ENCODE results near the gene MYRFL. TPM values are rescaled to one million over a fixed set of nuclear protein-coding genes. Genes with fewer than 3 reads are reported as not detected.

The MYRFL gene
- polyA plus RNA-seq, 3 donors, result 1.7 to 4.0 (median 3.0) TPM

- no peak for DNase-seq
Observed at GRCh38 chr12:69932154-69932553, 107.1 kb downstream of the MYRFL start.

GRCh38 chr12:69932676-69933552 is 107.9 kb downstream of the MYRFL start:
- DNase-seq, result no peak

- no peak for DNase-seq
Observed at GRCh38 chr12:69934011-69934410, 109.0 kb downstream of the MYRFL start.

- no peak for DNase-seq
Observed at GRCh38 chr12:69935651-69936100, 110.6 kb downstream of the MYRFL start.

- peak; percentile 42 for DNase-seq
Observed at GRCh38 chr12:69936214-69936731, 111.2 kb downstream of the MYRFL start.

GRCh38 chr12:69936766-69937165 is 111.7 kb downstream of the MYRFL start:
- no peak for DNase-seq

- DNase-seq, result no peak
Observed at GRCh38 chr12:69947123-69947522, 122.1 kb downstream of the MYRFL start.

GRCh38 chr12:69947897-69948296 is 122.9 kb downstream of the MYRFL start:
- DNase-seq, result no peak

- DNase-seq, result no peak
Observed at GRCh38 chr12:69948851-69949250, 123.8 kb downstream of the MYRFL start.

GRCh38 chr12:69949311-69950002 is 124.4 kb downstream of the MYRFL start:
- DNase-seq, result no peak

- no peak for DNase-seq
Observed at GRCh38 chr12:69951108-69951507, 126.1 kb downstream of the MYRFL start.

GRCh38 chr12:69952890-69953289 is 127.9 kb downstream of the MYRFL start:
- DNase-seq, result no peak

- DNase-seq, result no peak
Observed at GRCh38 chr12:69961246-69961645, 136.2 kb downstream of the MYRFL start.

GRCh38 chr12:69966409-69966808 is 141.4 kb downstream of the MYRFL start:
- no peak for DNase-seq

GRCh38 chr12:69966839-69967238 is 141.8 kb downstream of the MYRFL start:
- DNase-seq, result no peak

GRCh38 chr12:69969011-69969410 is 144.0 kb downstream of the MYRFL start:
- DNase-seq, result no peak

- no peak for DNase-seq
Observed at GRCh38 chr12:69972136-69972535, 147.1 kb downstream of the MYRFL start.

- DNase-seq, result no peak
Observed at GRCh38 chr12:69978020-69978419, 153.0 kb downstream of the MYRFL start.

- DNase-seq, result no peak
Observed at GRCh38 chr12:69981881-69982475, 157.0 kb downstream of the MYRFL start.

- no peak for DNase-seq
Observed at GRCh38 chr12:69984241-69984640, 159.2 kb downstream of the MYRFL start.

- no peak for DNase-seq
Observed at GRCh38 chr12:69985656-69986055, 160.6 kb downstream of the MYRFL start.

- no peak for DNase-seq
Observed at GRCh38 chr12:69986114-69986513, 161.1 kb downstream of the MYRFL start.
